Esophagus muscularis mucosa (tissue), 3 donors: ENCODE results near the gene ABCC3.

Source experiments
- POLR2A ChIP-seq: fragments of 450-650 bp; IDR thresholded peaks from one replicate; pipeline ENCODE4 v1.6.1; 2017; ENCODE audit warnings: antibody characterized with exemption, moderate library complexity, mild to moderate bottlenecking, low read depth
- TF ChIP-seq, protein P1 (sequence below), 3 experiments: fragments of 200-600 bp in 2 of 3; fragments of 450-650 bp in 1 of 3; sonication (generic) in 2 of 3; IDR thresholded peaks; one replicate each; pipeline ENCODE4 v1.5.1; 2017 to 2019; ENCODE audit warnings: antibody characterized with exemption in 3 of 3, mild to moderate bottlenecking in 2 of 3, moderate library complexity in 1 of 3

DNA sequence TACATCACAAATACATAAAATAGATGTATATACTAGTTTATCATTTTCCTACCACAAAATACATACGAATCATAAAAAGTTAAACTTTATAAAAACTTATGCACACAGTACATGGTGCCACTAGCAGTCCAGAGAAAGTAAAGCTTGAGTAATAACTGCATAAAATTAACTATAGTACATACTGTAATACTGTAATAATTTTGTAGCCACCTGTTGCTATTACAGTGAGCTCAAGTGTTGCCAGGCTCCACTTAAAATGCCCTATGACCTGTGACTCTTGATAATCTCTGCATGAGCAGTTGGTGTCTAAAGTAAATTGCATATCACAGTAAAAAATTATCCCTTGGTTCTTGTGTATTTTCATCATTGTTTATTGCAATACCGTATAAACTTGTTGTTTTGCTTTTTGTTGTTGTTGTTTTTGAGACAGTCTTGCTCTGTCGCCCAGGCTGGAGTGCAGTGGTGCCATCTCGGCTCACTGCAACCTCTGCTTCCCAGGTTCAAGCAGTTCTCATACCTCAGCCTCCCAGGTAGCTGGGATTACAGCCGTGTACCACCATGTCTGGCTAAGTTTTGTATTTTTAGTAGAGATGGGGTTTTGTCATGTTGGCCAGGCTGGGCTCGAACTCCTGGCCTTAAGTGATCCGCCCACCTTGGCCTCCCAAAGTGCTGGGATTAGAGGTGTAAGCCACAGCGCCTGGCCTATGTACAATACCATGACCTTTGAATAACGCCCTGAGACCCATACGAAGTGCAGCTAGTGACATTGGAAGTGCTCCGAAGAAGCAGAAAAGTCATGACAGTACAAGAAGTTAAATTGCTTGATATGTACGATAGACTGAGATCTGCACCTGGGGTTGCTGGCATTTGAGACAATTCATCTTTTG lies 91.3 kb downstream of the ABCC3 start:
- TF ChIP-seq, protein P1, sequence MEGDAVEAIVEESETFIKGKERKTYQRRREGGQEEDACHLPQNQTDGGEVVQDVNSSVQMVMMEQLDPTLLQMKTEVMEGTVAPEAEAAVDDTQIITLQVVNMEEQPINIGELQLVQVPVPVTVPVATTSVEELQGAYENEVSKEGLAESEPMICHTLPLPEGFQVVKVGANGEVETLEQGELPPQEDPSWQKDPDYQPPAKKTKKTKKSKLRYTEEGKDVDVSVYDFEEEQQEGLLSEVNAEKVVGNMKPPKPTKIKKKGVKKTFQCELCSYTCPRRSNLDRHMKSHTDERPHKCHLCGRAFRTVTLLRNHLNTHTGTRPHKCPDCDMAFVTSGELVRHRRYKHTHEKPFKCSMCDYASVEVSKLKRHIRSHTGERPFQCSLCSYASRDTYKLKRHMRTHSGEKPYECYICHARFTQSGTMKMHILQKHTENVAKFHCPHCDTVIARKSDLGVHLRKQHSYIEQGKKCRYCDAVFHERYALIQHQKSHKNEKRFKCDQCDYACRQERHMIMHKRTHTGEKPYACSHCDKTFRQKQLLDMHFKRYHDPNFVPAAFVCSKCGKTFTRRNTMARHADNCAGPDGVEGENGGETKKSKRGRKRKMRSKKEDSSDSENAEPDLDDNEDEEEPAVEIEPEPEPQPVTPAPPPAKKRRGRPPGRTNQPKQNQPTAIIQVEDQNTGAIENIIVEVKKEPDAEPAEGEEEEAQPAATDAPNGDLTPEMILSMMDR (IDR thresholded peaks at IDR 0.05), result no peak
- no peak for TF ChIP-seq POLR2A
